Keratinocyte (primary cell): ENCODE data around the gene TMEM161A. TPM values are rescaled to one million over a fixed set of nuclear protein-coding genes. Genes with fewer than 3 reads are reported as not detected.

Experiments used
- DNase-seq: peaks from one replicate; pipeline ENCODE4 v3.0.0-alpha.2; 2011; ENCODE audit warnings: low read depth, missing footprints, low spot score
- FAIRE-seq: peaks from 2 replicates; lab custom pipeline; 2011; peaks lifted over from hg19 to GRCh38; lab: Jason Lieb, UNC
- H2AFZ ChIP-seq: 2 replicates; pipeline ENCODE4 v1.6.0; 2012; ENCODE audit warnings: low read length, control low read depth, inconsistent platforms; ENCODE audit not compliant: control insufficient read depth
- H3K27ac ChIP-seq: 2 replicates; pipeline ENCODE4 v1.5.1; 2011; ENCODE audit warnings: low read length; ENCODE audit not compliant: control insufficient read depth, insufficient read depth
- H3K27me3 ChIP-seq: 3 replicates; pipeline ENCODE4 v1.6.0; 2011; ENCODE audit warnings: low read length; ENCODE audit not compliant: control insufficient read depth, insufficient read depth; ENCODE audit errors: extremely low read depth
- H3K36me3 ChIP-seq, 2 experiments: 2 replicates in 1 of 2; 3 replicates in 1 of 2; pipeline ENCODE4 v1.5.1; 2011; ENCODE audit warnings: low read length in 2 of 2, mild to moderate bottlenecking in 1 of 2; ENCODE audit not compliant: control insufficient read depth in 2 of 2, insufficient read depth in 2 of 2; ENCODE audit errors: extremely low read depth in 1 of 2
- H3K4me1 ChIP-seq: 3 replicates; pipeline ENCODE4 v1.5.1; 2011; ENCODE audit warnings: low read length; ENCODE audit not compliant: control insufficient read depth, insufficient read depth; ENCODE audit errors: extremely low read depth
- H3K4me2 ChIP-seq: 3 replicates; pipeline ENCODE4 v1.6.0; 2011; ENCODE audit warnings: low read depth, low read length; ENCODE audit not compliant: control insufficient read depth, insufficient read depth; ENCODE audit errors: extremely low read depth
- H3K4me3 ChIP-seq, 3 experiments: fragments of 200-600 bp in 1 of 3; sonication (generic) in 1 of 3; 2 replicates in 2 of 3; 3 replicates in 1 of 3; pipeline ENCODE4 v1.5.1; 2011 to 2016; ENCODE audit warnings: low read length in 3 of 3, mild to moderate bottlenecking in 3 of 3, control low read depth in 2 of 3, inconsistent platforms in 1 of 3, low read depth in 1 of 3, mixed read lengths in 1 of 3, mixed run types in 1 of 3, moderate library complexity in 1 of 3; ENCODE audit not compliant: control insufficient read depth in 2 of 3, insufficient read depth in 2 of 3; ENCODE audit errors: extremely low read depth in 1 of 3
- H3K79me2 ChIP-seq: 2 replicates; pipeline ENCODE4 v1.6.0; 2012; ENCODE audit warnings: low read length; ENCODE audit not compliant: control insufficient read depth, insufficient read depth
- H3K9ac ChIP-seq: 3 replicates; pipeline ENCODE4 v1.6.0; 2011; ENCODE audit warnings: low read length; ENCODE audit not compliant: control insufficient read depth, insufficient read depth; ENCODE audit errors: extremely low read depth
- H3K9me1 ChIP-seq: 3 replicates; pipeline ENCODE4 v1.6.0; 2011; ENCODE audit warnings: low read length; ENCODE audit not compliant: control insufficient read depth, insufficient read depth; ENCODE audit errors: extremely low read depth
- H3K9me3 ChIP-seq: 2 replicates; pipeline ENCODE4 v1.5.1; 2012; ENCODE audit warnings: low read depth, low read length; ENCODE audit not compliant: control insufficient read depth
- H4K20me1 ChIP-seq: 3 replicates; pipeline ENCODE4 v1.6.0; 2011; ENCODE audit warnings: low read length; ENCODE audit not compliant: control insufficient read depth, insufficient read depth; ENCODE audit errors: extremely low read depth
- CTCF ChIP-seq, 3 experiments: IDR thresholded peaks in 1 of 3; conservative IDR thresholded peaks in 1 of 3; optimal IDR thresholded peaks in 1 of 3; 2 replicates in 2 of 3; 3 replicates in 1 of 3; pipeline versions ENCODE3 to v1.5.1; 2011; ENCODE audit warnings: low read length in 3 of 3, mild to moderate bottlenecking in 3 of 3, moderate library complexity in 2 of 3, control low read depth in 1 of 3, inconsistent platforms in 1 of 3; ENCODE audit not compliant: insufficient read depth in 2 of 3; ENCODE audit errors: extremely low read depth in 1 of 3
- EZH2 ChIP-seq: IDR thresholded peaks from one replicate; pipeline ENCODE4 v1.6.1; 2012; ENCODE audit warnings: inconsistent platforms, mild to moderate bottlenecking, low read length, moderate library complexity
- dilution Hi-C: fragments of 300-500 bp; cut with MboI; formaldehyde crosslinking; loops from one replicate; pipeline ENCODE4 v1.7.0; 2020; ENCODE audit warnings: low sequenced_read_pairs; ENCODE audit not compliant: extremely low pct_ligation_motif_present
- polyA minus RNA-seq, 3 experiments: library from RNA; depleted of rRNA, polyadenylated mRNA; stranded (reverse); fragments of >200 nt; gene quantifications; 1 replicate in 1 of 3; 2 replicates in 1 of 3; 3 replicates in 1 of 3; pipeline ENCODE4 v1.2.3, GENCODE V29; 2011
- polyA plus RNA-seq, 5 experiments: library from polyadenylated mRNA; depleted of rRNA in 3 of 5; stranded (reverse) in 3 of 5; stranded (forward) in 1 of 5; unstranded in 1 of 5; fragments of >200 nt; gene quantifications; 1 replicate in 1 of 5; 2 replicates in 3 of 5; 3 replicates in 1 of 5; pipeline versions ENCODE4 v1.2.1 to v1.2.3, GENCODE V29; 2011 to 2012; ENCODE audit warnings: missing spikeins in 2 of 5, low read depth in 1 of 5, low replicate concordance in 1 of 5

TMEM161A gene
- 18.0 to 35.1 TPM (median 25.0 TPM) in 3 replicates for polyA plus RNA-seq
- 3.7 TPM for polyA plus RNA-seq (2011; ENCODE audit: low read depth)
- polyA plus RNA-seq (2011; cell fraction: cytosol; rRNA removed) = 8.7 and 22.2 TPM in 2 replicates
- 54.7 and 80.8 TPM in 2 replicates for polyA plus RNA-seq (2011; cell fraction: nucleus; rRNA removed)
- 17.4 and 23.8 TPM in 2 replicates for polyA plus RNA-seq (2012; ENCODE audit: low replicate concordance)
- polyA minus RNA-seq = 30.9 to 34.0 TPM (median 31.9 TPM) in 3 replicates
- 40.5 TPM for polyA minus RNA-seq (2011; cell fraction: cytosol; rRNA and poly(A)+ RNA removed)
- polyA minus RNA-seq (2011; cell fraction: nucleus; rRNA and poly(A)+ RNA removed) = 30.9 and 33.2 TPM in 2 replicates

DNA sequence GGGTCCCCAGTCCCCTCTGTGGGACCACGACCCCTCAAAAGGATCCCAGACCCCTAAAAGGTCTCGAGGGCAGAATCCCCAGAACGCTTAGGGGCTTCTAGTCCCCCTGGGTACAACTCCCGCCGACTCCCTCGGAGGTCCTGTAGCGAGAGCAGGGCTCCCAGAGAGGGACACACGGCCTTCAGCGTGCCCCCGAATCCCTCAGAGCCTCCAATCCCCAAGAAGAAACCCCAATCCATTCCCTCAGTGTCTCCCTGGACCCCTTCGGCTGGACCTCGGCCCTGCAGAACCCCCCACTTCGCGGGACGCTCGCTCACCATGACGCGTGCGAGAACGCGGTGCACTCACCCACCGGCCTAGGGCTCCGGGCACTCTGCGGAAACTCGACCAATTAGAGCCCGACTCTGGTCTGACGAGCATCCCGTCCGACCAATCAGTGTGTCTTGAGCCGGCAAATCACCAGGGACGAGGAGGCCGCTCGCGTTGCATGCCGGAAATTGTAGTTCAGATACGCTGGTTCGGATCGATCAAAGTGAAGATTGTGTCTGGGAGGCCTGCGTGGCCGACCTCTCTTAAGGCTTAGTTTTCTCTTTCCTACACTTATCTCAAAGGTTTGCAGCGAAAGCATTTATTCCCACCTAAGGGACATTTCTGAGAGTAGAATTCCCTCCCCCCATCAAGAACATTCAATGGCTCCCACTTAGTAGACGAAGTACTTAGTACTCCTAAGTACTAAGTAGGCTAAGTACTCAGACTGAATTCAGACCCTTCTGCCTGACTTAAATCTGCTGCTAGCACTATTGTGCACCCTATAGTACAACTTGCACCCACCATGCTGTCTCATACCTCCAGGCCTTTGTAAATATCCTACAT, at the start of gene TMEM161A:
TSS of gene TMEM161A (minus strand) at position 370 of the 873 bp plus-strand sequence. CDS start at position 320, 50 bp downstream.
- dilution Hi-C loops = no loop called here
- peak within 1 kb of the TSS; percentile 81 to 83 (median 82) for H3K4me3 ChIP-seq
- peaks cover 3% of the 10 kb centered on the region for H3K79me2 ChIP-seq
- TF ChIP-seq CTCF (optimal IDR thresholded peaks at IDR 0.05 in 1 of 3, IDR thresholded peaks at IDR 0.05 in 1 of 3, conservative IDR thresholded peaks at IDR 0.05 in 1 of 3; ENCODE audit: extremely low read depth in 1 of 3, insufficient read depth in 2 of 3, low read length in 3 of 3) = no peak
- no peak for TF ChIP-seq EZH2
- peak within 1 kb of the TSS; percentile 85 for H3K9ac ChIP-seq
- H3K27ac ChIP-seq = peak within 1 kb of the TSS; percentile 72
- DNase-seq (peak; percentile 71), FAIRE-seq (peak; percentile 67)
- H3K4me2 ChIP-seq = peak within 1 kb of the TSS; percentile 69
- H3K9me1 ChIP-seq = no peaks in the 10 kb centered on the region
- peak within 1 kb of the TSS; percentile 90 for H2AFZ ChIP-seq
- no peaks in the 10 kb centered on the region for H3K36me3 ChIP-seq
- no peaks in the 10 kb centered on the region for H4K20me1 ChIP-seq
- peaks cover 6% of the 10 kb centered on the region for H3K4me1 ChIP-seq
- no peaks in the 10 kb centered on the region for H3K27me3 ChIP-seq
- no peaks in the 10 kb centered on the region for H3K9me3 ChIP-seq

DNA sequence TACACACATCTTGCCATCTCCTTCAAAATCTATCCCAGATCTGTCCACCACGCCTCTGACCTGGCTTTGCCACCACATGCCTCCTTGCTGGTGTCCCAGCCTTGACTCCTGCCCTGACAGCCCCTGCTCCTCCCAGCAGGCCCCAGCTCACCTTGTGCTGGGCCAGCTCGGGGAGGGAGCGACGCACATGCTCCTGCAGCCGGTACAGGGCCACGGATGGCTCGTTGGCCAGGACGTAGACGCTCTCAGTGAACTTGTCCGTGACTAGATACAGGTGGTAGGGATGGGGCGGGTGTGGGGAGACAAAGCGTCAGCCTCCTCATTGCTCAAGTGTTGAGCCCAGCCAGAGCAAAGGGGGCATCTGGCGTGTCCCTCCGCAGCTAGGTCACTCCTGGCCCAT, 48.5 kb upstream of the TMEM161A start:
- no peak overlapping the region for H3K9ac ChIP-seq
- no peak overlapping the region for H2AFZ ChIP-seq
- TF ChIP-seq EZH2 = no peak
- TF ChIP-seq CTCF (optimal IDR thresholded peaks at IDR 0.05 in 1 of 3, IDR thresholded peaks at IDR 0.05 in 1 of 3, conservative IDR thresholded peaks at IDR 0.05 in 1 of 3; ENCODE audit: extremely low read depth in 1 of 3, insufficient read depth in 2 of 3, low read length in 3 of 3) = no peak
- H3K79me2 ChIP-seq = peaks cover 36% of the 10 kb centered on the region
- H3K36me3 ChIP-seq = peaks cover 0 to 16% of the 10 kb centered on the region in 2 experiments
- H3K4me3 ChIP-seq = no peak overlapping the region
- H3K4me2 ChIP-seq = no peak overlapping the region
- no peaks in the 10 kb centered on the region for H3K27me3 ChIP-seq
- no peak for DNase-seq
- no peaks in the 10 kb centered on the region for H4K20me1 ChIP-seq
- no peak overlapping the region for H3K27ac ChIP-seq
- dilution Hi-C loops = no loop called here
- H3K4me1 ChIP-seq = peaks cover 6% of the 10 kb centered on the region
- FAIRE-seq = no peak
- H3K9me3 ChIP-seq = no peaks in the 10 kb centered on the region
- no peaks in the 10 kb centered on the region for H3K9me1 ChIP-seq
